GM08714 (cell line): ENCODE data around the gene MKLN1.

Experiments used
- H3K4me3 ChIP-seq: fragments of 200-500 bp; sonication (Bioruptor generic); 2 replicates; pipeline ENCODE4 v1.5.1; 2014; ENCODE audit warnings: mild to moderate bottlenecking, low read length, inconsistent platforms
- ZNF274 ChIP-seq: IDR thresholded peaks from 2 replicates; pipeline ENCODE4 v1.6.1; 2012; ENCODE audit warnings: mild to moderate bottlenecking, low read depth, low read length

Gene MKLN1

GRCh38 chr7:131327626-131328376, at the start of gene MKLN1:
MKLN1 (plus strand) TSS chr7:131327876; CDS start chr7:131327900, 24 bp downstream.
- no peak for TF ChIP-seq ZNF274

GRCh38 chr7:131279044-131279443, 48.6 kb upstream of the MKLN1 start:
- no peak for TF ChIP-seq ZNF274
- no peak overlapping the region for H3K4me3 ChIP-seq

More at GRCh38 chr7:131327626-131328376, at the start of gene MKLN1:
- peak within 1 kb of the TSS; percentile 95 for H3K4me3 ChIP-seq

GRCh38 chr7:131281266-131282048, 46.2 kb upstream of the MKLN1 start:
- TF ChIP-seq ZNF274: no peak
- H3K4me3 ChIP-seq: no peak overlapping the region

- no peak overlapping the region for H3K4me3 ChIP-seq
- TF ChIP-seq ZNF274: no peak
Measured at GRCh38 chr7:131284702-131285419, 42.8 kb upstream of the MKLN1 start.

GRCh38 chr7:131285556-131285955, 42.1 kb upstream of the MKLN1 start:
- TF ChIP-seq ZNF274: no peak
- no peak overlapping the region for H3K4me3 ChIP-seq

GRCh38 chr7:131288450-131288849, 39.2 kb upstream of the MKLN1 start:
- H3K4me3 ChIP-seq: no peak overlapping the region
- TF ChIP-seq ZNF274: no peak

GRCh38 chr7:131289051-131289450, 38.6 kb upstream of the MKLN1 start:
- no peak for TF ChIP-seq ZNF274
- no peak overlapping the region for H3K4me3 ChIP-seq

- TF ChIP-seq ZNF274: no peak
- H3K4me3 ChIP-seq: no peak overlapping the region
Measured at GRCh38 chr7:131292141-131292905, 35.4 kb upstream of the MKLN1 start.

- no peak overlapping the region for H3K4me3 ChIP-seq
- no peak for TF ChIP-seq ZNF274
Measured at GRCh38 chr7:131293018-131293417, 34.7 kb upstream of the MKLN1 start.

GRCh38 chr7:131294553-131294952, 33.1 kb upstream of the MKLN1 start:
- TF ChIP-seq ZNF274: no peak
- H3K4me3 ChIP-seq: no peak overlapping the region

GRCh38 chr7:131298608-131298992, 29.1 kb upstream of the MKLN1 start:
- H3K4me3 ChIP-seq: no peak overlapping the region
- TF ChIP-seq ZNF274: no peak

GRCh38 chr7:131299074-131299473, 28.6 kb upstream of the MKLN1 start:
- no peak for TF ChIP-seq ZNF274
- no peak overlapping the region for H3K4me3 ChIP-seq

GRCh38 chr7:131300078-131300477, 27.6 kb upstream of the MKLN1 start:
- H3K4me3 ChIP-seq: no peak overlapping the region
- no peak for TF ChIP-seq ZNF274

- TF ChIP-seq ZNF274: no peak
- no peak overlapping the region for H3K4me3 ChIP-seq
Measured at GRCh38 chr7:131300572-131301466, 26.9 kb upstream of the MKLN1 start.
